ENCODE results near the gene CFAP54.

Gene CFAP54

GRCh38 chr12:96729886-96730285 lies 240.5 kb downstream of the CFAP54 start:
- no peak for DNase-seq (ENCODE audit: low spot score)

DNA sequence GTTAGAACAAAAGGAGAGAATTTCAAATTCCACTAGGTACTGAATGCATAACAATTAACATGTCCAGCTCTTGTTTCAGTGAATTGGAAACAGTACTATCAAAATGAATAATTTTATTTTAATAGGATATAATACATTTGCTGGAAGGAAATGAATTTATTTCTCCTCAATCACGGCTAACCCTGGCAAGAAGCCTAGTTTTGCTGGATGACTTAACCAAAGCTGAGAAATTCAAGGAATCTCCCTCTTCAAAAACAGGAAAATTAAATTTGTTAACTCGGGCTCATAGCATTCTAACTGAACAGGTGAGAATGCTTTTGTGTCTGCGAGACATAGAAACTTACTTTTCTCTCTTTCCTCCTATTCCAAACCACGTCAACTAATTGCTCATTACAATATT lies 254.2 kb downstream of the CFAP54 start:
- Histone ChIP-seq H3K4me3 (ENCODE audit: severe bottlenecking) (no peak overlapping the region), H3K27ac (ENCODE audit: poor library complexity, severe bottlenecking) (no peak overlapping the region), H3K4me1 (ENCODE audit: insufficient read depth, poor library complexity, severe bottlenecking) (no peaks in the 10 kb centered on the region), H3K27me3 (ENCODE audit: insufficient read depth, poor library complexity, severe bottlenecking) (no peaks in the 10 kb centered on the region), H3K9me3 (ENCODE audit: severe bottlenecking) (no peaks in the 10 kb centered on the region), H3K36me3 (ENCODE audit: low read depth) (no peaks in the 10 kb centered on the region)
- DNase-seq (ENCODE audit: low spot score) = no peak
- TF ChIP-seq CTCF (IDR thresholded peaks at IDR 0.05; ENCODE audit: poor library complexity, severe bottlenecking) = no peak
- ATAC-seq (ENCODE audit: low read depth) = no peak

More at GRCh38 chr12:96729886-96730285, 240.5 kb downstream of the CFAP54 start:
- H3K36me3 ChIP-seq (ENCODE audit: low read depth) = no peaks in the 10 kb centered on the region
- H3K4me1 ChIP-seq (ENCODE audit: insufficient read depth, poor library complexity, severe bottlenecking) = no peaks in the 10 kb centered on the region
- no peak overlapping the region for H3K27ac ChIP-seq (ENCODE audit: poor library complexity, severe bottlenecking)
- no peaks in the 10 kb centered on the region for H3K9me3 ChIP-seq (ENCODE audit: severe bottlenecking)
- ATAC-seq (ENCODE audit: low read depth) = no peak
- no peak for TF ChIP-seq CTCF (IDR thresholded peaks at IDR 0.05; ENCODE audit: poor library complexity, severe bottlenecking)
- no peaks in the 10 kb centered on the region for H3K27me3 ChIP-seq (ENCODE audit: insufficient read depth, poor library complexity, severe bottlenecking)
- H3K4me3 ChIP-seq (ENCODE audit: severe bottlenecking) = no peak overlapping the region

DNA sequence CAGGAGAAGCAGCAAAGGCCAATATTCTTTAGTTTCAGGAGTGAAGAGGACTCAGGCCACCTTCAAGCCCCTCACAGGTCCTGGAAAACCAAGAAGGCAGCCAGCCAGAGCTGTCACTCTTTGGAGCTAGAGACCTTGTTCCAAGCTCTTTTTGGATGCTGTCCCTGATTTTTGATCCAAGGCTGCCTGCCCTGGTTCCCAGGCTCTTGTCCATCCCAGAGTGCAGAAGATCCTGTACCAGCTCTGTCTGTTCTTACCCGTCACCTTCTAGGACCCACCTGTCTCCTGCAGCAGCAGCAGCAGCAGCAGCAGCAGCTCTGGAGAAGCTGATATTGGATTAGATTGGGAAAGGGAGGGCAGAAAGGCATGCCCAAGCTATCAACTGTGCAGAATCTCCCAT lies 260.6 kb downstream of the CFAP54 start:
- ATAC-seq (ENCODE audit: low read depth) (no peak), DNase-seq (ENCODE audit: low spot score) (no peak)
- no peak for TF ChIP-seq CTCF (IDR thresholded peaks at IDR 0.05; ENCODE audit: poor library complexity, severe bottlenecking)
- Histone ChIP-seq H3K36me3 (ENCODE audit: low read depth) (no peaks in the 10 kb centered on the region), H3K9me3 (ENCODE audit: severe bottlenecking) (no peaks in the 10 kb centered on the region), H3K4me3 (ENCODE audit: severe bottlenecking) (no peak overlapping the region), H3K27me3 (ENCODE audit: insufficient read depth, poor library complexity, severe bottlenecking) (no peaks in the 10 kb centered on the region), H3K27ac (ENCODE audit: poor library complexity, severe bottlenecking) (no peak overlapping the region), H3K4me1 (ENCODE audit: insufficient read depth, poor library complexity, severe bottlenecking) (no peaks in the 10 kb centered on the region)

GRCh38 chr12:96751626-96752025 lies 262.2 kb downstream of the CFAP54 start:
- no peak for ATAC-seq (ENCODE audit: low read depth)
- no peak overlapping the region for H3K27ac ChIP-seq (ENCODE audit: poor library complexity, severe bottlenecking)
- no peaks in the 10 kb centered on the region for H3K36me3 ChIP-seq (ENCODE audit: low read depth)
- H3K4me3 ChIP-seq (ENCODE audit: severe bottlenecking) = no peak overlapping the region
- no peak for DNase-seq (ENCODE audit: low spot score)
- H3K9me3 ChIP-seq (ENCODE audit: severe bottlenecking) = no peaks in the 10 kb centered on the region
- H3K4me1 ChIP-seq (ENCODE audit: insufficient read depth, poor library complexity, severe bottlenecking) = no peaks in the 10 kb centered on the region
- no peak for TF ChIP-seq CTCF (IDR thresholded peaks at IDR 0.05; ENCODE audit: poor library complexity, severe bottlenecking)
- no peaks in the 10 kb centered on the region for H3K27me3 ChIP-seq (ENCODE audit: insufficient read depth, poor library complexity, severe bottlenecking)

DNA sequence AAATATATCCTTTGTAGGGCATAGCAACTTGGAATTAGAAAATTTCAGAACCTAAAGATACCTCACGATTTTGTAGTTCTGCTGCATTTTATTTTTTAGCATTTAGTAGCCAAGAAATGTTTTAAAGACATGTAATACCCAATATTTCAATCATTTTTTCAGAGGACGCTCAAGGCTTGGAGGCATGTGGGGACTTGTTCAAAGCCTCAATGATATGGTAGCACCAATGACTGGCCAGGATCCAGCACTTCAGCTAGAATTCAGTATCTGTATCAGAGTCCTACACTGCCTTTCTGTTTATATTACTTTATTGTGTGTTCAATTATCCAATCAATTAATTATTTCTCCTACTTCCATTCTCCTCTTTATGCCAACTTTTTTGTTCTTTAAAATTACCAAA lies 262.8 kb downstream of the CFAP54 start:
- Histone ChIP-seq H3K4me3 (ENCODE audit: severe bottlenecking) (no peak overlapping the region), H3K27ac (ENCODE audit: poor library complexity, severe bottlenecking) (no peak overlapping the region), H3K9me3 (ENCODE audit: severe bottlenecking) (no peaks in the 10 kb centered on the region), H3K4me1 (ENCODE audit: insufficient read depth, poor library complexity, severe bottlenecking) (no peaks in the 10 kb centered on the region), H3K27me3 (ENCODE audit: insufficient read depth, poor library complexity, severe bottlenecking) (no peaks in the 10 kb centered on the region), H3K36me3 (ENCODE audit: low read depth) (no peaks in the 10 kb centered on the region)
- DNase-seq (ENCODE audit: low spot score) (no peak), ATAC-seq (ENCODE audit: low read depth) (no peak)
- TF ChIP-seq CTCF (IDR thresholded peaks at IDR 0.05; ENCODE audit: poor library complexity, severe bottlenecking) = no peak
